SU-DHL-6 (cell line): ENCODE results near the gene SNRPD1.
"Not testable (repeated sequence)": the region's sequence is repeated elsewhere in the genome, so short reads cannot be mapped to it uniquely, and the experiment has no call there.

Experiments used
- H2AFZ ChIP-seq: fragments of 200-600 bp; sonication (generic); 2 replicates; pipeline ENCODE4 v1.6.1; 2014; ENCODE audit warnings: low read depth, mild to moderate bottlenecking, moderate library complexity, mixed read lengths, antibody characterized with exemption, low read length; ENCODE audit not compliant: severe bottlenecking
- H3F3A ChIP-seq: fragments of 200-600 bp; shearing (Covaris generic); 2 replicates; pipeline ENCODE4 v1.6.0; 2016; ENCODE audit warnings: antibody characterized with exemption, mild to moderate bottlenecking; ENCODE audit not compliant: insufficient read depth
- H3K27ac ChIP-seq: fragments of 200-600 bp; sonication (generic); 2 replicates; pipeline ENCODE4 v1.5.1; 2016; ENCODE audit warnings: low read depth, mild to moderate bottlenecking, low read length, moderate library complexity, mixed read lengths
- H3K27me3 ChIP-seq: fragments of 200-600 bp; sonication (generic), shearing (Covaris generic); 2 replicates; pipeline ENCODE4 v1.6.0; 2014; ENCODE audit warnings: mild to moderate bottlenecking, low read length
- H3K36me3 ChIP-seq: fragments of 200-600 bp; sonication (generic); 2 replicates; pipeline ENCODE4 v1.6.1; 2014; ENCODE audit warnings: mild to moderate bottlenecking, low read length, mixed read lengths
- H3K4me2 ChIP-seq: fragments of 300-600, 200-600 bp; shearing (Covaris generic), sonication (generic); 2 replicates; pipeline ENCODE4 v1.6.0; 2014; ENCODE audit warnings: low read length, low read depth, mild to moderate bottlenecking; ENCODE audit not compliant: poor library complexity, severe bottlenecking
- H3K4me3 ChIP-seq: fragments of 200-600 bp; sonication (generic); 2 replicates; pipeline ENCODE4 v1.5.1; 2014; ENCODE audit warnings: antibody characterized with exemption, low read length, mild to moderate bottlenecking, mixed read lengths; ENCODE audit not compliant: insufficient read depth, poor library complexity, severe bottlenecking
- H3K79me2 ChIP-seq: fragments of 200-600 bp; sonication (generic); 2 replicates; pipeline ENCODE4 v1.6.1; 2014; ENCODE audit warnings: mild to moderate bottlenecking, low read length, moderate library complexity; ENCODE audit not compliant: insufficient read depth
- H3K9ac ChIP-seq: fragments of 200-600 bp; sonication (generic); 2 replicates; pipeline ENCODE4 v1.7.0; 2014; ENCODE audit warnings: mild to moderate bottlenecking, low read length
- H3K9me2 ChIP-seq: fragments of 200-600 bp; sonication (generic); replicated peaks from 2 replicates; pipeline ENCODE4 v1.6.1; 2014; ENCODE audit warnings: low read length; ENCODE audit not compliant: insufficient read depth
- H3K9me3 ChIP-seq: fragments of 200-600 bp; sonication (generic); 2 replicates; pipeline ENCODE4 v1.6.1; 2014; ENCODE audit warnings: low read length, mixed read lengths; ENCODE audit not compliant: insufficient read depth
- H4K20me1 ChIP-seq: fragments of 200-600 bp; sonication (generic); 2 replicates; pipeline ENCODE4 v1.6.1; 2014; ENCODE audit warnings: low read depth, mild to moderate bottlenecking, antibody characterized with exemption, low read length, moderate library complexity, mixed read lengths
- CTCF ChIP-seq: fragments of 200-600 bp; sonication (generic); IDR thresholded peaks from one replicate; pipeline ENCODE4 v1.5.1; 2017; ENCODE audit warnings: antibody characterized with exemption, mild to moderate bottlenecking, low read length, moderate library complexity; ENCODE audit not compliant: insufficient read depth, poor library complexity, severe bottlenecking
- EZH2phosphoT487 ChIP-seq: fragments of 200-600 bp; sonication (generic), shearing (Covaris generic); conservative IDR thresholded peaks from 2 replicates; pipeline ENCODE4 v1.6.1; 2018; ENCODE audit warnings: mild to moderate bottlenecking, antibody characterized with exemption, low read length, moderate library complexity, mixed read lengths

Gene SNRPD1

GRCh38 chr18:21584391-21584790 is 27.7 kb upstream of the SNRPD1 start:
- no peak overlapping the region for H2AFZ ChIP-seq
- H3F3A ChIP-seq = no peaks in the 10 kb centered on the region
- H3K27me3 ChIP-seq = no peaks in the 10 kb centered on the region
- no peak overlapping the region for H3K4me3 ChIP-seq
- no peak for TF ChIP-seq EZH2phosphoT487
- no peak overlapping the region for H3K9ac ChIP-seq
- peaks cover 16% of the 10 kb centered on the region; the same call in 1 of the 2 replicates for H4K20me1 ChIP-seq
- H3K9me2 ChIP-seq = no peaks in the 10 kb centered on the region
- H3K4me2 ChIP-seq = no peak overlapping the region
- peaks cover 89% of the 10 kb centered on the region for H3K79me2 ChIP-seq
- peaks cover 9% of the 10 kb centered on the region; the same call in 1 of the 2 replicates for H3K36me3 ChIP-seq
- no peak overlapping the region for H3K27ac ChIP-seq
- H3K9me3 ChIP-seq = no peaks in the 10 kb centered on the region

- H3K27me3 ChIP-seq, H3K4me2 ChIP-seq, H3K9me2 ChIP-seq, H3F3A ChIP-seq, H3K9me3 ChIP-seq, H2AFZ ChIP-seq, H3K4me3 ChIP-seq, H3K36me3 ChIP-seq, H3K27ac ChIP-seq, H3K9ac ChIP-seq: not testable (repeated sequence)
- peaks cover 17% of the 10 kb centered on the region; the same call in 1 of the 2 replicates for H4K20me1 ChIP-seq
- peaks cover 79% of the 10 kb centered on the region for H3K79me2 ChIP-seq
These were observed 19.8 kb upstream of the SNRPD1 start for GRCh38 chr18:21592361-21592760.

GRCh38 chr18:21593540-21594257 is 18.4 kb upstream of the SNRPD1 start:
- Histone ChIP-seq H4K20me1 (peaks cover 6% of the 10 kb centered on the region; the same call in 1 of the 2 replicates), H2AFZ (no peak overlapping the region), H3K27ac (no peak overlapping the region), H3K36me3 (no peaks in the 10 kb centered on the region), H3K9ac (no peak overlapping the region), H3K9me3 (no peaks in the 10 kb centered on the region), H3K4me3 (no peak overlapping the region), H3K27me3 (no peaks in the 10 kb centered on the region), H3F3A (peaks cover 12% of the 10 kb centered on the region; the same call in 1 of the 2 replicates), H3K9me2 (no peaks in the 10 kb centered on the region), H3K4me2 (no peak overlapping the region), H3K79me2 (peaks cover 79% of the 10 kb centered on the region)
- TF ChIP-seq EZH2phosphoT487 = no peak
- TF ChIP-seq CTCF = no peak

GRCh38 chr18:21597620-21598019 is 14.5 kb upstream of the SNRPD1 start:
- no peaks in the 10 kb centered on the region for H3K9me3 ChIP-seq
- H3K4me2 ChIP-seq = peak overlapping the region; percentile 49
- H3K79me2 ChIP-seq = peaks cover 66% of the 10 kb centered on the region
- peaks cover 26% of the 10 kb centered on the region for H3F3A ChIP-seq
- H3K36me3 ChIP-seq = no peaks in the 10 kb centered on the region
- no peaks in the 10 kb centered on the region for H3K27me3 ChIP-seq
- no peak overlapping the region for H3K27ac ChIP-seq
- H3K9me2 ChIP-seq = no peaks in the 10 kb centered on the region
- peak overlapping the region; percentile 14; the same call in 1 of the 2 replicates for H3K9ac ChIP-seq
- no peak overlapping the region for H2AFZ ChIP-seq
- no peak for TF ChIP-seq CTCF
- no peak for TF ChIP-seq EZH2phosphoT487
- no peak overlapping the region for H3K4me3 ChIP-seq
- no peaks in the 10 kb centered on the region for H4K20me1 ChIP-seq
